Measurements from ENCODE around the gene NDUFAF2. TPM values are rescaled to one million over a fixed set of nuclear protein-coding genes. Genes with fewer than 3 reads are reported as not detected.

Gene NDUFAF2
- total RNA-seq, 2 donors from 2014 or later = 13.7 to 19.4 TPM

- Histone ChIP-seq H3K27me3 (no peaks in the 10 kb centered on the region), H3K9me3 (no peaks in the 10 kb centered on the region), H3K27ac (no peak overlapping the region), H3K36me3 (replicated peaks in 1 of 2; ENCODE audit: insufficient read depth in 1 of 2, low read depth in 2 of 2) (no peaks in the 10 kb centered on the region), H3K4me1 (peaks cover 17% of the 10 kb centered on the region), H3K4me3 (no peak overlapping the region)
- no peak for TF ChIP-seq POLR2A (IDR thresholded peaks at IDR 0.05)
- no peak for TF ChIP-seq CTCF (IDR thresholded peaks at IDR 0.05)
- 86 to 97% methylated on average over 1 of the region's 1 CpG for WGBS, 2 donors
- DNase-seq = no peak
- intact Hi-C loops (cut with DNase I) = no loop called here
- no peak for ATAC-seq
Measured at GRCh38 chr5:60948738-60949137, 3.7 kb downstream of the NDUFAF2 start.

GRCh38 chr5:60955239-60955638 is 10.2 kb downstream of the NDUFAF2 start:
- H3K4me3 ChIP-seq = no peak overlapping the region
- H3K9me3 ChIP-seq = peaks cover 0 to 8% (median 0%) of the 10 kb centered on the region in 3 donors
- H3K4me1 ChIP-seq = peaks cover 8% of the 10 kb centered on the region
- H3K27me3 ChIP-seq = no peaks in the 10 kb centered on the region
- 92 to 95% methylated on average over 3 of the region's 3 CpGs for WGBS, 2 donors
- no peak overlapping the region for H3K27ac ChIP-seq
- ATAC-seq = no peak
- no peaks in the 10 kb centered on the region for H3K36me3 ChIP-seq (replicated peaks in 1 of 2; ENCODE audit: insufficient read depth in 1 of 2, low read depth in 2 of 2)
- DNase-seq = no peak
- intact Hi-C loops (cut with DNase I) = no loop called here
- TF ChIP-seq CTCF (IDR thresholded peaks at IDR 0.05) (no peak), POLR2A (IDR thresholded peaks at IDR 0.05) (no peak)

GRCh38 chr5:60958088-60958487 is 13.1 kb downstream of the NDUFAF2 start:
- no peak for ATAC-seq
- intact Hi-C loops (cut with DNase I) = no loop called here
- TF ChIP-seq POLR2A (IDR thresholded peaks at IDR 0.05) (no peak), CTCF (IDR thresholded peaks at IDR 0.05) (no peak)

GRCh38 chr5:60958712-60959111 is 13.7 kb downstream of the NDUFAF2 start:
- Histone ChIP-seq H3K36me3 (replicated peaks in 1 of 2; ENCODE audit: insufficient read depth in 1 of 2, low read depth in 2 of 2) (no peaks in the 10 kb centered on the region), H3K4me1 (peaks cover 8% of the 10 kb centered on the region), H3K27me3 (no peaks in the 10 kb centered on the region), H3K4me3 (no peak overlapping the region), H3K9me3 (peaks cover 0 to 8% (median 0%) of the 10 kb centered on the region in 3 donors), H3K27ac (no peak overlapping the region)
- WGBS, 2 donors = 91 to 95% methylated on average over 2 of the region's 2 CpGs
- ATAC-seq (no peak), DNase-seq (no peak)
- intact Hi-C loops (cut with DNase I) = no loop called here
- TF ChIP-seq CTCF (IDR thresholded peaks at IDR 0.05) = no peak

More at GRCh38 chr5:60958088-60958487, 13.1 kb downstream of the NDUFAF2 start:
- no peaks in the 10 kb centered on the region for H3K36me3 ChIP-seq (replicated peaks in 1 of 2; ENCODE audit: insufficient read depth in 1 of 2, low read depth in 2 of 2)
- peaks cover 8% of the 10 kb centered on the region for H3K4me1 ChIP-seq
- H3K4me3 ChIP-seq = no peak overlapping the region
- no peak overlapping the region for H3K27ac ChIP-seq
- DNase-seq = no peak
- no peaks in the 10 kb centered on the region for H3K27me3 ChIP-seq
- H3K9me3 ChIP-seq = peaks cover 0 to 8% (median 0%) of the 10 kb centered on the region in 3 donors

GRCh38 chr5:60959156-60959555 is 14.2 kb downstream of the NDUFAF2 start:
- H3K27ac ChIP-seq = no peak overlapping the region
- peaks cover 8% of the 10 kb centered on the region for H3K4me1 ChIP-seq
- peaks cover 0 to 8% (median 0%) of the 10 kb centered on the region in 3 donors for H3K9me3 ChIP-seq
- H3K36me3 ChIP-seq (replicated peaks in 1 of 2; ENCODE audit: insufficient read depth in 1 of 2, low read depth in 2 of 2) = no peaks in the 10 kb centered on the region
- intact Hi-C loops (cut with DNase I) = no loop called here
- ATAC-seq = no peak
- no peaks in the 10 kb centered on the region for H3K27me3 ChIP-seq
- no peak for DNase-seq
- TF ChIP-seq POLR2A (IDR thresholded peaks at IDR 0.05) (no peak), CTCF (IDR thresholded peaks at IDR 0.05) (peak in 6 of 7 experiments; percentile 11 to 46 (median 30))
- H3K4me3 ChIP-seq = no peak overlapping the region

All from body of pancreas (tissue), 4 donors.